Activated CD4-positive, alpha-beta T cell treated with anti-CD3 and anti-CD28 coated beads for 48 hours (primary cell): ENCODE measurements around the gene GTF2I.
A peak's percentile ranks its signal among the peaks of the same experiment; 100 is the strongest.
"Not testable (repeated sequence)": the region's sequence is repeated elsewhere in the genome, so short reads cannot be mapped to it uniquely, and the experiment has no call there.

Experiments used
- DNase-seq: peaks from one replicate; pipeline ENCODE4 v3.0.0-alpha.2; 2020

Gene GTF2I

GRCh38 chr7:74781746-74782145 is 124.2 kb downstream of the GTF2I start:
- not testable (repeated sequence) for DNase-seq

DNA sequence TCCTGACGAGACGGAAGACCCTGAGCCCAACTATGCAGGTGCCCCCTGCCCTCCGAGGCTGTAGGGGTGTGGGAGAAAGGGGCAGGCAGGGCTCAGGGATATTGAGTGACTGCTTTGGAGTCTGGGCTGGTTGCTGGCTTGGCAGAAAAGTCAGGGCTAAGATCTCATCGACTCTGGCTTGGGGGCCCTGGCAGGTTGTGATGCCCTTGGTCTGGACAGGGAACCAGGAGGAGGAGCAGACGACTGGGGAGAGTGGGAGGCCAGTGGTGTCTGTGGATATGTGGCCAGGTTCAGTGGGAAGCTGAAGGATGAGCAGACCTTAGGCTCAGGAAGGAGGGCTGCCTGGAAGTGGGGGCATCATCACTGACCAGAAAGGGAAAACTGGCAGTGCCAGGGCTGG is 126.1 kb downstream of the GTF2I start:
- DNase-seq, result not testable (repeated sequence)

DNA sequence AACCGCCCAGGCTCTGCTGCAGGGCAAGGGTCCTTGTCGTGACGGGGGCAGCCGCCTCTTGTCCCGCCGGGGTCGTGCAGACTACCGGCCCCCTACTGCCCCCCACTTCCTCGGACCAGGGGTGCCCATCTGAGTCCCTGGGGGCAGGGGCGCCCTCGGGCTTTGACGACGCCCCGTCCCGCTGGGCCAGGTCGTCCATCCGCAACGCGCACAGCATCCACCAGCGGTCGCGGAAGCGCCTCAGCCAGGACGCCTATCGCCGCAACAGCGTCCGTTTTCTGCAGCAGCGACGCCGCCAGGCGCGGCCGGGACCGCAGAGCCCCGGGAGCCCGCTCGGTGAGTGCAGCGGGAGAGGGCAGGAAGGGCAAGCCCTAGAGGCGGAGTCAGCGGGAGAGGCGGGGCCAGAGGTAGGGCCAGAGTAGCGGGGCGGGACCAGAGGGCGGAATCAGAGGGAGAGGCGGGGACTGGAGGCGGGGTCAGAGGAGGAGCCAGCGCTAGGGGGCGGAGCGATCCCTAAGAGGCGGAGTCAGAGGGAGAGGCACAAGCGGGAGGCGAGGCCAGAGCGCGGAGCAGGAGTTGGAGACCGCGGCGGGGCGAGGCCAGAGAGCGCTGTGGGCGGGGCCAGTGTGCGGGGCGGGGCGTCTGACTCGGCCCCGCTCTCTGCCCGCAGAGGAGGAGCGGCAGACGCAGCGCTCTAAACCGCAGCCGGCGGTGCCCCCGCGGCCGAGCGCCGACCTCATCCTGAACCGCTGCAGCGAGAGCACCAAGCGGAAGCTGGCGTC is 131.0 kb downstream of the GTF2I start:
- DNase-seq, result peak; percentile 96

DNA sequence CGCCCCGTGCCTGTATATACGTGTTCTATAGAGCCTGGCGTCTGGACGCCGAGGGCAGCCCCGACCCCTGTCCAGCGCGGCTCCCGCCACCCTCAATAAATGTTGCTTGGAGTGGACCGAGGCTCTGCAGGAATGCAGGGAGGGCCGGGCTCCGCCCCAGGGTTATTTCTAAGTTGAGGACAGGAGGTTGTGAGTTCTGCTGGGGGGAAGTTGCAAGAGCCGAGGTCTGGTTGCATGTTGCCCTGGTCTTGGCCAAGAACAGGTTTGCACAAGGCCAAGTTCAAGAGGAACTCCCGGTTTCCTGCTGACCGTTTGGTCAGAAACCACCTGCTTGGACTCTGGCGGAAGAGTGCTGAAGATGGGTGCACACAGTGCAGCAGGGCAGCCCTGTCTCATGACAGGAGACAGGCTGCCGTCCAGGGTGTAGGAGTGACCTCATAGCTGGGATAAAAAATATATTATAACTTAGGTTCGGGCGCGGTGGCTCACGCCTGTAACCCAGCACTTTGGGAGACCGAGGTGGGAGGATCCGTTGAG is 131.8 kb downstream of the GTF2I start:
- DNase-seq, result not testable (repeated sequence)

GRCh38 chr7:74797848-74798622 is 140.5 kb downstream of the GTF2I start:
- DNase-seq, result not testable (repeated sequence)

DNA sequence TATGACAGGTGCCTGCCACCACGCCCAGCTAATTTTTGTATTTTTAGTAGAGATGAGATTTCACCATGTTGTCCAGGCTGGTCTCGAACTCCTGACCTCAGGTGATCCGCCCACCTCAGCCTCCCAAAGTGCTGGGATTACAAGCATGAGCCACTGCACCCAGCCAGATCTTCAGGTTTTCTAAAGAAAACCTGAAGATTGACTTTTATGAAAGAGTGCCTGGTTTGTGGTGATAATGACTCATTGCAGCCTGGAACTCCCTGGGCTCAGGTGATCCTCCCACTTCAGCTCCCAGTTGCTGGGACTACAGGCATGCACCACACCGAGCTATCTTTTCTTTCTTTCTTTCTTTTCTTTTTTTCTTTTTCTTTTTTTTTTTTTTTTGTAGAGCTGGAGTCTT is 141.1 kb downstream of the GTF2I start:
- peak; percentile 13 for DNase-seq
